Measurements from ENCODE around the gene GGA1.
"Not testable (repeated sequence)": the region's sequence is repeated elsewhere in the genome, so short reads cannot be mapped to it uniquely, and the experiment has no call there.

The GGA1 gene

GRCh38 chr22:37594237-37594636 is 14.4 kb upstream of the GGA1 start:
- no peak overlapping the region for H3K4me3 Mint-ChIP-seq
- no peaks in the 10 kb centered on the region for H3K36me3 Mint-ChIP-seq (ENCODE audit: low read depth)
- H3K27ac Mint-ChIP-seq, result no peak overlapping the region
- peaks cover 11% of the 10 kb centered on the region for H3K4me1 Mint-ChIP-seq (ENCODE audit: low read depth)
- no peaks in the 10 kb centered on the region for H3K9me3 Mint-ChIP-seq
- H3K27me3 Mint-ChIP-seq, result no peaks in the 10 kb centered on the region

GRCh38 chr22:37599153-37599552 is 9.5 kb upstream of the GGA1 start:
- Mint-ChIP-seq H3K4me1 (ENCODE audit: low read depth) (peaks cover 9% of the 10 kb centered on the region), H3K9me3 (no peaks in the 10 kb centered on the region), H3K36me3 (ENCODE audit: low read depth) (no peaks in the 10 kb centered on the region), H3K27me3 (no peaks in the 10 kb centered on the region), H3K4me3 (no peak overlapping the region), H3K27ac (no peak overlapping the region)

GRCh38 chr22:37601203-37601539 is 7.5 kb upstream of the GGA1 start:
- Mint-ChIP-seq H3K9me3 (no peaks in the 10 kb centered on the region), H3K4me3 (no peak overlapping the region), H3K27me3 (peaks cover 3% of the 10 kb centered on the region), H3K36me3 (ENCODE audit: low read depth) (no peaks in the 10 kb centered on the region), H3K27ac (no peak overlapping the region), H3K4me1 (ENCODE audit: low read depth) (peaks cover 23% of the 10 kb centered on the region)

GRCh38 chr22:37601540-37602442 is 6.8 kb upstream of the GGA1 start:
- H3K27me3 Mint-ChIP-seq, result peaks cover 3% of the 10 kb centered on the region
- no peak overlapping the region for H3K27ac Mint-ChIP-seq
- H3K4me1 Mint-ChIP-seq (ENCODE audit: low read depth), result peaks cover 24% of the 10 kb centered on the region
- no peak overlapping the region for H3K4me3 Mint-ChIP-seq
- no peaks in the 10 kb centered on the region for H3K36me3 Mint-ChIP-seq (ENCODE audit: low read depth)
- H3K9me3 Mint-ChIP-seq, result no peaks in the 10 kb centered on the region

GRCh38 chr22:37602546-37603277 is 5.9 kb upstream of the GGA1 start:
- not testable (repeated sequence) for H3K9me3 Mint-ChIP-seq; H3K27ac Mint-ChIP-seq; H3K36me3 Mint-ChIP-seq (ENCODE audit: low read depth); H3K27me3 Mint-ChIP-seq; H3K4me3 Mint-ChIP-seq
- H3K4me1 Mint-ChIP-seq (ENCODE audit: low read depth), result peaks cover 33% of the 10 kb centered on the region

GRCh38 chr22:37604074-37604473 is 4.6 kb upstream of the GGA1 start:
- Mint-ChIP-seq H3K4me1 (ENCODE audit: low read depth) (peaks cover 40% of the 10 kb centered on the region), H3K36me3 (ENCODE audit: low read depth) (no peaks in the 10 kb centered on the region), H3K27me3 (peaks cover 3% of the 10 kb centered on the region), H3K9me3 (no peaks in the 10 kb centered on the region), H3K4me3 (no peak overlapping the region), H3K27ac (no peak overlapping the region)

- Mint-ChIP-seq H3K27me3 (peaks cover 3% of the 10 kb centered on the region), H3K9me3 (no peaks in the 10 kb centered on the region), H3K27ac (peak overlapping the region; percentile 16), H3K4me3 (no peak overlapping the region), H3K4me1 (ENCODE audit: low read depth) (peaks cover 46% of the 10 kb centered on the region), H3K36me3 (ENCODE audit: low read depth) (no peaks in the 10 kb centered on the region)
These were observed 3.8 kb upstream of the GGA1 start for GRCh38 chr22:37604875-37605274.

- Mint-ChIP-seq H3K4me3 (peak overlapping the region; percentile 95), H3K36me3 (ENCODE audit: low read depth) (peaks cover 4% of the 10 kb centered on the region), H3K27me3 (peaks cover 3% of the 10 kb centered on the region), H3K27ac (peak overlapping the region; percentile 99), H3K4me1 (ENCODE audit: low read depth) (peaks cover 55% of the 10 kb centered on the region), H3K9me3 (no peaks in the 10 kb centered on the region)
These were observed 1.4 kb upstream of the GGA1 start for GRCh38 chr22:37607010-37607934.

- Mint-ChIP-seq H3K27me3 (peaks cover 3% of the 10 kb centered on the region), H3K4me3 (peak overlapping the region; percentile 95), H3K9me3 (no peaks in the 10 kb centered on the region), H3K36me3 (ENCODE audit: low read depth) (peaks cover 4% of the 10 kb centered on the region), H3K27ac (peak overlapping the region; percentile 99), H3K4me1 (ENCODE audit: low read depth) (peaks cover 55% of the 10 kb centered on the region)
These were observed 628 bp upstream of the GGA1 start for GRCh38 chr22:37607935-37608476.

- H3K27ac Mint-ChIP-seq, result peak overlapping the region; percentile 94
- H3K4me3 Mint-ChIP-seq, result peak overlapping the region; percentile 95
- peaks cover 55% of the 10 kb centered on the region for H3K4me1 Mint-ChIP-seq (ENCODE audit: low read depth)
- peaks cover 4% of the 10 kb centered on the region for H3K36me3 Mint-ChIP-seq (ENCODE audit: low read depth)
- peaks cover 3% of the 10 kb centered on the region for H3K27me3 Mint-ChIP-seq
- H3K9me3 Mint-ChIP-seq, result no peaks in the 10 kb centered on the region
These were observed 862 bp downstream of the GGA1 start for GRCh38 chr22:37609240-37610152.

GRCh38 chr22:37610153-37610475 is 1.5 kb downstream of the GGA1 start:
- H3K4me3 Mint-ChIP-seq, result peak overlapping the region; percentile 95
- H3K9me3 Mint-ChIP-seq; H3K36me3 Mint-ChIP-seq (ENCODE audit: low read depth); H3K27me3 Mint-ChIP-seq: not testable (repeated sequence)
- H3K4me1 Mint-ChIP-seq (ENCODE audit: low read depth), result peaks cover 50% of the 10 kb centered on the region
- H3K27ac Mint-ChIP-seq, result peak overlapping the region; percentile 94

- peak overlapping the region; percentile 94 for H3K27ac Mint-ChIP-seq
- peak overlapping the region; percentile 95 for H3K4me3 Mint-ChIP-seq
- peaks cover 1% of the 10 kb centered on the region for H3K27me3 Mint-ChIP-seq
- peaks cover 8% of the 10 kb centered on the region for H3K36me3 Mint-ChIP-seq (ENCODE audit: low read depth)
- peaks cover 45% of the 10 kb centered on the region for H3K4me1 Mint-ChIP-seq (ENCODE audit: low read depth)
- H3K9me3 Mint-ChIP-seq, result no peaks in the 10 kb centered on the region
These were observed 2.0 kb downstream of the GGA1 start for GRCh38 chr22:37610480-37611129.

GRCh38 chr22:37611207-37611606 is 2.6 kb downstream of the GGA1 start:
- Mint-ChIP-seq H3K4me1 (ENCODE audit: low read depth) (peaks cover 41% of the 10 kb centered on the region), H3K4me3 (no peak overlapping the region), H3K27ac (no peak overlapping the region), H3K27me3 (no peaks in the 10 kb centered on the region), H3K36me3 (ENCODE audit: low read depth) (peaks cover 11% of the 10 kb centered on the region), H3K9me3 (no peaks in the 10 kb centered on the region)

All from stimulated activated naive CD8-positive, alpha-beta T cell treated with anti-CD3 and anti-CD28 coated beads, Interleukin-15, Interleukin-2, amounts not matched to agents 100 ng/mL and 50 ng/mL, for 24 hours (primary cell).